GM19193 (cell line): ENCODE measurements around the gene CEP295NL.

ENCODE experiments used
- POLR2A ChIP-seq: IDR thresholded peaks from 4 replicates; pipeline ENCODE4 v1.6.1; 2011; ENCODE audit not compliant: insufficient read depth, insufficient read length; ENCODE audit errors: extremely low read depth

Gene CEP295NL

DNA sequence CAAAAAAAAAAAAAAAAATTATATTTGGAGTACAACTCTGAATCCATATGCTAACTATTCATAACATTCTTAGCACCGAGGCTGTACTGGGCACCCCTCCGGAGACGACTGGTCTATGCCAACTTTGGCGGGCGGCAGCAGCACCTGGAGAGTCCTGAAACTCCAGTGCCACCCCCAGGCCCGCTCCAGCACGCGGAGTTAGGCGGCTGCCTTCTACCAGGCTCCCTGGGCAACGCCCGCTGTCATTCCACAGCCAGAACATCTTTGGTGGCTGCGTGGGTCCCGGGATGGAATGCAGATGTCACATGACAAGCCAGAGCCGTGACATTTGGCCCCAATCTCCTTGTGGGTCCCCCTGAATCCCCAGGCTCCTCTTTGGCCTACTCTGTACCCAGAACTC is 16.0 kb upstream of the CEP295NL start:
- TF ChIP-seq POLR2A = no peak

DNA sequence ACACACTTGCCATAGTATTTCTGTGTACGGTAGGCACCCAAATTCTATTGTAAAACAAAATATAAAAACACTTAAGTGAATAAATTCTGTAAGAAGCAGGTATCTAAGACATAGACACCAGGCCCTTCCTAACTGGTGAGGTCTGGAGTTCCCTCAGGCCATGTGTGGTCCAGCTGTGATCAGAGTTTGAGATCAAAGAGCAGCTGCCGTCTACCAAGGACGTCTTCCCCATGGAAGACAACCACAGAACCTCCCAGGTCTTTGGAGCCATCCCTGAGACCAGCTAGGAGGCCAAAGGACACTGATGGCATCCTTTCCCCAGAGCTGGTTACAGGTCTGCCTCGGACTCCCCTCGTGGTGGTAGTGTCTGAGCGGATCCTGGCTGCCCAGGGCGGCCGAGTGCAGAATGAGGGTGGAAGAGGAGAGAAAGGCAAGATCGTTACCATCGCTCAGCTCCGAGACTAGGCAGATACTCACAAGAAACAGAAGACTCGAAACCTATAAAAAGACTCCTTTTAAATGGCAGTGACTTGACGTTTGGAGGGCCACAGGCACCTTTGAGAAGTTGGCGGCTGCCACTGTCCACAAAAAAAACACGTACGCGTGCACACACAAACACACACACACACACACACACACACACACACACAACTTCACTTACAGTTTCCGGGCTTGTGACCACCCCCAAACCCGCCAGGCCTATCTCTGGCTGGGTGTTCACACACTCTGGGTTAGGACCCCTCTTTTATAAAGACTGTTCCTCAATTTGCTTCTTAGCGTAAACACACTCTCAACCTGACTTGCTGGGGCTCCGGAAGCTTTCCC is 14.7 kb upstream of the CEP295NL start:
- TF ChIP-seq POLR2A = no peak

DNA sequence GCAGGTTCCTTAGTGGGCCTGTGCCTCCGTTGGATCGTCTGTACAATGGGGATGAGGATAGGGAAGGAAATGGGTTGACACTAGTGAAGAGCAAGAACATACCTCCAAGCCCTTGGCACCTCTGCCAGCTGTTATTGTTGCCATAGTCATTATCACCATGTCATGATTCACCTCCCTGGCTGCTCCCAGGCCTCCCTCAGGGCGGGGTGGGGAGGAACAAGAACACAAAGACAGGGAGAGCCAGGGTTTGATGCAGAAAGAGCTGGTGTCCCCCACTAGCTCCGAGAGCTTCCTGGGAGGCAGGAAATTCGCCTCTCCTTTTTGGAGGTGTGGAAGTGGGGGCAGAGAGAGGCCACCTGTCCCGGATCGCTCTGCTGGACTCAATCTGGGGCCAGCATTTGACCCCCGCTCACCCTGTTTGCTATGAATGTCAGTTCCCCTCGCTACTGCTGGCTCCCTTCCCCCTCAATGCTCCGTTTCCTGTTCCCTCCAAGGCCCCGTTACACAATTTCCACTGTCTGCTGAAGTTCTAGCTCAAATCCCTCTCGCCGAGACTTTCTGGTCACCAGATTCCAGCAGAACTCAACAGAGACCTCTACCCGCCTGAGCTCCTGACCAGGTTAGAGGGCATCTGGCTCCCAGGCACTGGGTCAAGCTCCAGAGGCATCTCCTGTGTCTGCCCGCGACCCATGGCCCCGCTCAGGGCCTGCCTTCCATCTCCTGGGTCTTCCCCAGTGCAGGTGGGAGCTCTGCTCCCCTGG is 13.1 kb upstream of the CEP295NL start:
- TF ChIP-seq POLR2A = no peak

DNA sequence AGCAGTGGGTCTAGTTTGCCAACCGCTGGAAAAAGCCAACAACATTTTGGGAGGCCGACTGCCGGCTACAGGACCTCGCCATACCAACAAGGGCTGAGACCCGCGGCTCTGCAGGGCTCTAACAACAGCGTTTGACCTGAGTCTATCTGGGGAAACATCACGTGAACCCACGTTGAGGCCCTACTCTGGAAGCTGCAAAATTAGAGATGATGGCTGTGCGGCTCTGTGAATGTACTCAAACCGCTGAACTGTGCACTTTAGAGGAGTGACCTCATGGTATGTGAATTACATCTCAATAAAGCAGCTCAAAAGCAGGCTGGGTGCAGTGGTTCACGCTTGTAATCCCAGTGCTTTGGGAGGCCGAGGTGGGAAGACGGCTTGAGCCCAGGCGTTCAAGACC is 10.1 kb upstream of the CEP295NL start:
- no peak for TF ChIP-seq POLR2A

DNA sequence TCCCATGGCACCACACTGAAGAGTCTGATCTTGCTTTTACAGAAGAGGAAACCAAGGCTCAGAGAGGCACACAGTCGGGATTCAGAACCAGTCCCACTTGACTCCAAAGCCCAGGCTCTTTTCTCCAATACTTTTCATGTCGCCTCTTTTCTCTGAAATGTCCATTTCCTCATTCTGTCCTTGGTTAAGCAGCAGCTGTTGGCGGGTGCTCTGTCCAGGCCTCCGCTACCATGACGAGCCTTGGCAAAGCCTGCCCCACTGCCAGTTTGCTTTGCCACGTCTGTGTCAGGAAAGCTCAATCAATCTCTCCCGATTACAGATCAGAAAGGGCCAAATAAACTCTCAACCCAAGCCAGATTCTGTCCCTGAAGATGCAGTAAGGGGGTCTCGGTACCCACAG is 9.1 kb upstream of the CEP295NL start:
- TF ChIP-seq POLR2A = no peak

DNA sequence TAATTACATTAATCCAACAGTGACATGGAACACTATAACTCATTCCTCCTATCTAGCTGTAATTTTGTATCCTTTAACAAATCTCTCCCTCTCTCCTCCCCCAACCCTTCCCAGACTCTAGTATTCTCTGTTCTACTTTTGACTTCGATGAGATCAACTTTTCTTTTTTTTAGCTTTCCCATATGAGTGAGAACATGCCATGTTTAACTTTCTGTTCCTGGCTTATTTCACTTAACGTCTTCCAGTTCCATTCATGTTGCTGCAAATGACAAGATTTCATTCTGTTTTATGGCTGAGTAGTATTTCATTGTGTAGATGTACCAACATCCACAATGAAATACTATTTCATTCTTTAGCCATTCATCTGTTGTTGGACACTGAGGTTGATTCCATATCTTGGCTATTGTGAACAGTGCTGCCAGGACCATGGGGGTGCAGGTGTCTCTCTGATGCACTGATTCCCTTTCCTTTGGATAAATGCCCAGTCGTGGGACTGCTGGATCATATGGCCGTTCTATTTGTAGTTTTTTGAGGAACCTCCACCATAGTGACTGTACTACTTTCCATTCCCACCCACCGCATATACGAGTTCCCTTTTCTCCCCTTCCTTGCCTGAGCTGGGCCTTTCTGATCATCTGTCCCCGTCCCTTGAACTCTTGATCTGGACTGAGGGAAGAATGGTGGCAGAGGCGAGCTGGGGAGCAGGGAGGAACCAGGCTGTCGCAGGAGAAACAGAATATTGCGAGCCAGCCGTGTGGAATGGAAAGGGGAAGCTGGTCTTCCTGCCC is 7.7 kb upstream of the CEP295NL start:
- TF ChIP-seq POLR2A = no peak

DNA sequence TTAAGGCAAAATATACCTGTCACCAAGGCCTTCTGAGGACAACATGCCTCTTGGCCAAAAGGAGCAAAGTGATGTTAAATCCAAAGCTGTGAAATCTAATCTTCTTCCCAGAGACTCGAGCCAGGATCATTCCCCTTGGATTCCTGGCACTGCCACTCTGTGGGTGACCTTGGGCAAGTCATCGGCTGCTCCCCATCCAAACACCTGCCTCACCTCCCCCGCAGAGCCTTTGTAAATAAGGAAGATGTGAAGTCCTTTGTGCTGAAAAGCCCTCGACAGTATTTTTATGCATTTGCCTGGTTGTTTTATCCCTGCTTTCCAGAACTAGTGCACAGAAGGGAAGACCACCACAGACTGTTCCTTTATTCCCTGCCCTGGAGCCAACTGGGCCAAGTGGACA is 5.4 kb upstream of the CEP295NL start:
- no peak for TF ChIP-seq POLR2A

DNA sequence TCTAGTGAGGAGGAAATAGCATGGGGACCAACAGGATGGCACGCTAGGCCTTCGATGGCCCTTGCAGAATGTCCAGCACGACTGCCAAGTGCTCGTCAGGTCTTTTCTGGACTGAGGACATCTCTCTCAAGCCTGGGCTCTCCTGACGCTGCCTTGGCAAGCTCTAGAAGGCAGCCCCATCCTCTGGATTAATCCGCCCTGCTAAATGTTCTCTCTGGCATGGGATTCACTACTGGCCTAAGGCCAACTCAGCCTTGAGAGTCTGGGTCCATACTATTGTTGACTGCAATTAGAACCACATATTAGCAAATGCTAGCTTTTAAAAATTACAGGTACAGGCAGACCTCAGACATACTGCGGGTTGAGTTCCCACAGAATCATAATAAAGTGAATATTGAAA is 2.5 kb upstream of the CEP295NL start:
- no peak for TF ChIP-seq POLR2A

DNA sequence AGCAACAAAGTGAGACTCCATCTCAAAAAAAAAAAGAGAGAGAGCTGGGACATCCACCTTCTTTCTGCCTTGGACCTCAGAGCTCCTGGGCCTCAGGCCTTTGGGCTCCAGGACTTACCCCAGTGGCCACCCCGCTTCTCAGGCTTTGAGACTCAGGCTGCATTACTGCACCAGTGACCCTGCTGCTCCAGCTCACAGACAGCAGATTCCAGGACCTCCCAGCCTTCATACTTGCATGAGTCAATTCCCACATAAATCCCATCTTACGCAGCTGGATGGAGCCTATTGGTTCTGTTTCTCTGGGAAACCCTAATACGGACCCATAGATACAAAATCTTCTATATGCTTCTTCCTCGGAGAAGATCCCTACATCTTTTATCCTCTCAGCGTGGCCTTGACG is 2.1 kb upstream of the CEP295NL start:
- no peak for TF ChIP-seq POLR2A

DNA sequence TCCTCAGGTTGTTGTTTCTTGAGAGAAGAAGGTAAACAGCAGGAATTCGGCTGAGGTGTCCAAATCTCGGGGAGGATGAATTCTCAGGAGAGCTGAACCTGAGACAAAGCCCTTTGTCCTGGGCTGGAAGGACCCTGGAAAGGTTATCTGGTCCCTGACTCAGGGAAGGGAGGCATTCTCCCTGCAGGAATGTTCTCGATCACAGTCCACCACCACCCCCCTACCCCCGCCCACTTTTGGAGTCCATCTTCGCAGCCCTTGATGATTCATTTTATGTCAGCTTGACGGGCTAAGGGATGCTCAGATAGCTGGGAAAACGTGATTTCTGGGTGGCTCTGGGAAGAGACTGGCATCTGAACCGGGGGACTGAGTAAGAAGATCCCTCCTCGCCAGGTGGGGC is 1.4 kb upstream of the CEP295NL start:
- no peak for TF ChIP-seq POLR2A

DNA sequence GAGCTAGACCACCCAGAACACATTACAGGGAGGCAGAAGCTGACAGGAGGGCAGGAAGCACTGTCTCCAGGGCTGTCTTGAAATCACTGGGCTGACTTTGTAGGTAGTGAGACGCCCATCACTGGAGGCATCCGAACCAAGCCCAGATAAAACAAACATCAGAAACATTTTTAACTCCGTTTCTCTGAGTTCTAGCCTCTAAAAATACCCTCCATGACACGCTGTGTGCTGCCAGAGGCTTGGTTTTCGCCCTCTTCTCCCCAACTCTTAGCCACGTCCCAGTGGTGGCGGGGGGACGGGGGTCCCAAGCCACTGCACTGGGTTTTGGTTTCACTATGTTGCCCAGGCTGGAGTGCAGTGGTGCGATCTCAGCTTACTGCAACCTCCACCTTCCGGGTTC is 1.2 kb downstream of the CEP295NL start:
- no peak for TF ChIP-seq POLR2A

DNA sequence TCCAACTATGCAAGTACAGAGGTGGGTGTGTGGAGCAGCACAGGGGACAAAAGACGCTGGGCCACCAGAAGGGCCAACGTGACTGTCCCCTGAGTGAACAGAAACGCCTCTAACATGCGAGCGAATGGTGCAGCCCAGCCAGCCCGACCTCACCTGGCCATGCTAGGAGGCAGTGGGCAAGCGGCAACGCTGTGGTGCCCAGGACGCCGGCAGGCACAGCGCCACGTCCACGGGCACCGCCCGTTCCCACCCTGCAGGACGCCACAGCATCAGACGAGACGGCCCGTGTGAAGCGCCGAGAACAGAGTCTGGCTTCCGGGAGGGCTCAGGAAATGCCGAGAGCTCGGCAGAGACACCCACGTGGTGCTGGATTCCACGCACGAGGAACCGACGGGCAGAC is 2.2 kb downstream of the CEP295NL start:
- no peak for TF ChIP-seq POLR2A

DNA sequence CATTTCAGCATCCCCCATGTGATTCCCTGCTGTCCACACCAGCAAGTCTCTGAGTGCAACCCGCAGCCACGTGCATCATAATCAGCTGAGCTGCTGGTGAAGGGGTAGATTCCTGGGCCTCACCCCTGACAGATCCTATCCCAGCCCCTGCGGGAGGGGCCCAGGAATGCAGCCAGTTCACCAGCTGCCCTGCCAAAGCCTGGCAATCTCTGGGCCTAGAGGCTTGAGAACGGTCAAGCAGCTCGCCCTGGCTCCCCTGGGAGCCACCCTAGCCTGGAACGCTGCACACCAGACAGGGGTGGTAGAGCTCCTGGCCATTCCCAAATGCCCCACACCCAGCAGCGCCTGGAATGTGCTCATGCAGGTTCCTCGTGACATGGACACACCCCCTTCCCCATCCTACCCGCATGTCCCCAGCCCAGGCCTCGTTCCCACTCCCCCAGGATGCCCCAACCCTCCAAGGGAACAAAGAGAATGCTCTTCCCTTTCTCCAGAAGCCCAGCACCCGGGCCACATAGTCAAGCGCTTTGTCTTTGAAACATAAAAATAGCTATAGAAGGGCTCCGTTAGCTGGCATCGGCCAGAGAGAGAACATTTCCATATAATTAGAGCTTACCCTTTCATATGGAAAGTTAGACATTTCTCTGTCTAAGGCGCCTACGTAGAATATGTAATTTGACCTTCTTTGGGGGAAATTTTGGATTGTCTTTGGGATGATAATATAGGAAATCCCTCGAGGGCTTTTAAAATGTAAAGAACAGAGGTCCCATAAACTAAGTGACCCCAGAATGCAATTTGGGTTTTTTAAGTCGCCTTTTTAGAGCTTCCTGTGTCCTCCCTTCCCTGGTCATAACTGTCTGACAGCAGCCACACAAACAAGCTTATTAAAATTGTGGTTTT is 3.4 kb downstream of the CEP295NL start:
- TF ChIP-seq POLR2A = no peak

DNA sequence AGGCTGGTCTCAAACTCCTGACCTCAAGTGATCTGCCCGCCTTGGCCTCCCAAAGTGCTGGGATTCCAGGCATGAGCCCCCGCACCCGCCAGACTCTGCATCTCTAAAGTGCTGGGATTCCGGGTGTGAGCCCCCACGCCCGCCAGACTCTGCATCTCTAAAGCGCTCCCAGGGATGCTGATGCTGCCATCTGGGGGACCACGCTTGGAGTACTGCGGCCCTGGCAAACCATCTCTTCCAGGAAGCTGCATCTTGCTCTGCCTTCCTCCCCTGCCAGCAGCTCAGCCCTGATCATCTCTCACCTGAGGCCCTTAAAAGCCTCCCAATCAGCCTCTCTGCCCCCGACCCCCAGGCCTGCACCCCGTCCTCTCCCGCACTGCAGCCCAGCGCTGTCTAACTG is 4.1 kb downstream of the CEP295NL start:
- TF ChIP-seq POLR2A = no peak
